Stimulated activated CD4-positive, alpha-beta T cell treated with anti-CD3 and anti-CD28 coated beads, Interleukin-15, amount 100 ng/mL, for 24 hours (primary cell): ENCODE measurements around the gene SMIM35.

Experiments used
- DNase-seq: peaks from one replicate; pipeline ENCODE4 v3.0.0-alpha.2; 2020

The SMIM35 gene

DNA sequence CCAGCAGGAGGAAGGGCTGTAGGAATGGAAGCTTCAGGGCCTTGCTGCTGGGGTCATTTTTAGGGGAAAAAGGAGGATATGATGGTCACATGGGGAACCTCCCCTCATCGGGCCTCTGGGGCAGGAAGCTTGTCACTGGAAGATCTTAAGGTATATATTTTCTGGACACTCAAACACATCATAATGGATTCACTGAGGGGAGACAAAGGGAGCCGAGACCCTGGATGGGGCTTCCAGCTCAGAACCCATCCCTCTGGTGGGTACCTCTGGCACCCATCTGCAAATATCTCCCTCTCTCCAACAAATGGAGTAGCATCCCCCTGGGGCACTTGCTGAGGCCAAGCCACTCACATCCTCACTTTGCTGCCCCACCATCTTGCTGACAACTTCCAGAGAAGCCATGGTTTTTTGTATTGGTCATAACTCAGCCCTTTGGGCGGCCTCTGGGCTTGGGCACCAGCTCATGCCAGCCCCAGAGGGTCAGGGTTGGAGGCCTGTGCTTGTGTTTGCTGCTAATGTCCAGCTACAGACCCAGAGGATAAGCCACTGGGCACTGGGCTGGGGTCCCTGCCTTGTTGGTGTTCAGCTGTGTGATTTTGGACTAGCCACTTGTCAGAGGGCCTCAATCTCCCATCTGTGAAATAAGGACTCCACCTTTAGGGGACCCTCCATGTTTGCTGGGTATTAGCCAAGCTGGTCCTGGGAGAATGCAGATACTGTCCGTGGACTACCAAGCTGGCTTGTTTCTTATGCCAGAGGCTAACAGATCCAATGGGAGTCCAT is 86.5 kb downstream of the SMIM35 start:
- DNase-seq = no peak

DNA sequence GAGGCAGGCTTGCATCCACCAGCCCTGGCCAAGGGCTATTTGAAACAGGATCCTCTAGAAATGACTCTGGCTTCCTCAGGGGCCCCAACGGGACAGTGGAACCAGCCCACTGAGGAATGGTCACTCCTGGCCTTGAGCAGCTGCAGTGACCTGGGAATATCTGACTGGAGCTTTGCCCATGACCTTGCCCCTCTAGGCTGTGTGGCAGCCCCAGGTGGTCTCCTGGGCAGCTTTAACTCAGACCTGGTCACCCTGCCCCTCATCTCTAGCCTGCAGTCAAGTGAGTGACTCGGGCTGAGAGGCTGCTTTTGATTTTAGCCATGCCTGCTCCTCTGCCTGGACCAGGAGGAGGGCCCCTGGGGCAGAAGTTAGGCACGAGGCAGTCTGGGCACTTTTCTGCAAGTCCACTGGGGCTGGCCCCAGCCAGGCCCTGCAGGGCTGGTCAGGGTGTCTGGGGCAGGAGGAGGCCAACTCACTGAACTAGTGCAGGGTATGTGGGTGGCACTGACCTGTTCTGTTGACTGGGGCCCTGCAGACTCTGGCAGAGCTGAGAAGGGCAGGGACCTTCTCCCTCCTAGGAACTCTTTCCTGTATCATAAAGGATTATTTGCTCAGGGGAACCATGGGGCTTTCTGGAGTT is 87.3 kb downstream of the SMIM35 start:
- no peak for DNase-seq

DNA sequence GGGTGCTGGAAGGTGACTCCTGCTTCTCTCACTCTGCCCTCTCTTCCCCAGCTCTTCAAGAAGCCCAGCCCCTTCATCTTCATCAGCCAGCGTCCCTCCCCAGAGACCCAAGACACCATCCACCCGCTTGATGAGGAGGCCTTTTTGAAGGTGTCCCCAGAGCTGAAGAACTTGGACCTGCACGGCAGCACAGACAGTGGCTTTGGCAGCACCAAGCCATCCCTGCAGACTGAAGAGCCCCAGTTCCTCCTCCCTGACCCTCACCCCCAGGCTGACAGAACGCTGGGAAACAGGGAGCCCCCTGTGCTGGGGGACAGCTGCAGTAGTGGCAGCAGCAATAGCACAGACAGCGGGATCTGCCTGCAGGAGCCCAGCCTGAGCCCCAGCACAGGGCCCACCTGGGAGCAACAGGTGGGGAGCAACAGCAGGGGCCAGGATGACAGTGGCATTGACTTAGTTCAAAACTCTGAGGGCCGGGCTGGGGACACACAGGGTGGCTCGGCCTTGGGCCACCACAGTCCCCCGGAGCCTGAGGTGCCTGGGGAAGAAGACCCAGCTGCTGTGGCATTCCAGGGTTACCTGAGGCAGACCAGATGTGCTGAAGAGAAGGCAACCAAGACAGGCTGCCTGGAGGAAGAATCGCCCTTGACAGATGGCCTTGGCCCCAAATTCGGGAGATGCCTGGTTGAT is 88.0 kb downstream of the SMIM35 start:
- no peak for DNase-seq

DNA sequence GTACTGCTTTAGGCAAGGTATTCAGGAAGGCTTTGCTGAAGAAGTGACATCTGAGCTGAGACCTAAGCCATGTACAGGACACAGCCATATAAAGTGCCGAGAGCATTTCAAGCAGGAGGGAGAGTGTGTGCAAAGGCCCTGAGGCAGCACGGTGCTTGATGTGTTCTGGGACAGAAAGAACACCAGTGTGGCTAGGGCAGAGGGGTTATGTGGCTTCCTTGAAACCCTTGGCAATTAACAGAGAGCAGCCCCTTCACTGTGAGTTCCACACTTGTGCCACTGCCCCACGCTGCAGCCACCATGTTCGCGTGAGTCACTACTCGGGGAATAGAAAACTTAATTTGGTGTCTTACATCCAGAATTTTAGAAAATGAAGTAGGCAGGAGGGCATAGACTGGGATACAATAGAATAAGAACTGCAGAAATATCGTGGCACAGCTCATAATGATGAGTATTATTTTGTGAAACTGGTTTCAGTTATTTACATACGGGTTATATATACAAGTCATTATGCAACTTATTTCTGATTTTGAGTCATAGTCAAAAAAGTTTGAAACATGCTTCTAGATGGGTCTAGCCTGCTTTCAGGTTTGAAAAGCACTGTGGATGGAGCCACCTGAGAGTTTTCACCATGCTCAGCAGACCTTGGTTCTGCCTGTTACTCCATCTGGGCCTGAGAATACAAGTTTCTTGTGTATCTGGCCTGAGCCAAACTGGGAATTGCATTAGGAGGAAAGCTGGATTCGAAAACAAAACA is 88.8 kb downstream of the SMIM35 start:
- peak; percentile 51 for DNase-seq

DNA sequence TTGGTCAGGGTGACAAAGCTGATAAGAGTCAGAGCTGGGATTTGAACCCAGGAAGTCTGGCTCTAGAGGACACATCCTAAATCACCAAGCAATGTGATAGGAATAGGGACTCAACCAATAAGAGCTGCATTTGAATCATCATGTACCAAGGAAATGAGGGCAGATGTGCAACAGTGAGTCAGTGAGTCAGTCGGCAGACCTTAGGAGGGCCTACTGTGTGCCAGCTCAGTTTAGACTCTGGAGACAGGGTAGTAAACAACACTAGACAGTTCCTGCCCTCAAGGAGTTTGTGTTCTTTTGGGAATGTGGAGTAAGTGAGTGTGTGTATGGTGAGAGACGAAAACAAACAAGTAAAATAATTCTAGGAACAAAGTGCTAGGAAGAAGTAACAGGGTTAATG is 89.4 kb downstream of the SMIM35 start:
- no peak for DNase-seq

DNA sequence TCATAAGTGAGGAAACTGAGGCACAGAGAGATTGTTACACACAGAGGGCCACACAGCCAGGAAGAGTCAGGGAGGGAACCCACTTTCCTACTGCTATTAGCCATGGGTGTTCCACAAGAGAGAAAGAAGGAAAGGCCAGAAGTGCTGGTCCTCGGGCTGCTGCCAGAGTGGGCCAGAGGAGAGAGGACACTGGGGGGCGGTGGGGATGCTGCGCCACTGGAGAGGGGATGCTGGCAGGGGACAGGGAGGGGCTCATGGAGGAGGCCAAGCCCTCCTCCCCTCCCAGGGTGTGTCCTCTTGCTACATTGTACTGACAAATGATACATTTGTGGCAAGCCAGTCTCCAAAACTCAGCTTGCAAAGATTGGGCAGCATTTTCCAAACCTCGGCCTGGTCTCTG is 90.7 kb downstream of the SMIM35 start:
- DNase-seq = no peak

DNA sequence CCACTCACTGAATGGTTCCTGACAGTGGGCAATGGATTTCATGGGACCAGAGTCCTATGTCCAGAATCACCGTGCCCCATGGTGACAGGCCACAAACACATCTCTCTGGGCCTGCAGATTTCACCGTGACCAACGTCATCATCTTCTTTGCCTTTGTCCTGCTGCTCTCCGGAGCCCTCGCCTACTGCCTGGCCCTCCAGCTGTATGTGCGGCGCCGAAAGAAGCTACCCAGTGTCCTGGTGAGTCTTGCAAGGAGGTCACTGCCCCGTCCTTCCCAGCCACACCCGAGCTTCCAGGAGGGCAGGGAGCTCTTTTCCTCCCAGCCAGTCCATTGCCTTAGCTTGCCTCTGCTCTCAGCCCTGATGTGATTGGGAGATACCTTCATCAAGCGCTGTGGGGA is 91.3 kb downstream of the SMIM35 start:
- no peak for DNase-seq

DNA sequence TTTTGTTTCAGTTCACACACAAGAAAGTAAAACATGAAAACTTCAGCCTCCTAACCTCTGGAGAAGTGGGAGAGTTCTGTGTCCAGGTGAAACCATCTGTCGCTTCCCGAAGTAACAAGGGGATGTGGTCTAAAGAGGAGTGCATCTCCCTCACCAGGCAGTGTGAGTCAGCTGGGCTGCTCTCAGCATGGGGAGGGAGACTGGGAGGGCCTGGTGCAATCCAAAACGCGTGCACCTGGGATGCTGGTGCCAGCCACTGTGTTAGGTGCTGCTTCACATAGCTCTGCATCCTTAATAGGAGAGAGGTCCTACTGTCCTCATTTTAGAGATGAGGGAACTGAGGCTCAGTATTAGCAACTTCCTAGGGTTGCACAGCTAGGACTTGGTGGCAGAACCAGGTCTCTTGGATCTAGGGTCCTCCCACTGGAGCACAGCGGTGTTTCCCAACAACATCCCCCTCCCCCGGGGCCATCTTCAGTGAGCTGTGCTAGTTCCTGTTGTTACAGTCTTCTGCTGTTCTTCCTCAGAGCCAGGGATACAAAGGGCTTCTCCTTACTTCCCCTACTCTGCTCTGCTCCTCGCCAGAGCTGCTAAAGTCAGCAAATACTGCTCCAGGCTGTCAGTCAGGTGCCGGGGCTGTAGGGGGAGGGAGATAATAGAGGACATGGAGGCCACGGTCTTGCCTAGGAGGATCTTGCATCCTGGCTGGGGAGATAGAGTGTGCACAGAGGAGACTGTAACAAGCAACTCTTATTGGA is 92.6 kb downstream of the SMIM35 start:
- DNase-seq = no peak

DNA sequence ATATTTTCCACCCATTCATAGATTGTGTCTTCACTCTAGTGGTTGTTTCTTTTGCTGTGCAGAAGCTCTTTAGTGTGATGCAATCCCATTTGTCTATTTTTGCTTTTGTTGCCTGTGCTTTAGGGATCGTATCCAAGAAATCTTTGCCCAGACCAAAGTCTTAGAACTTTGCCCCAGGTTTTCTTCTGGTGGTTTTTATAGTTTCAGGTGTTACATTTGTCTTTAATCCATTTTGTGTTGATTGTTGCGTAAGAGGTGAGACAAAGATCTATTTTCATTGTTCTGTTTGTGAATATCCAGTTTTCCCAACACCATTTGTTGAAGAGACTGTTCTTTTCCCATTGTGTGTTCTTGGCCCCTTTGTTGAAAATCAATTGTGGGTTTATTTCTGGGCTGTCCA is 94.1 kb downstream of the SMIM35 start:
- no peak for DNase-seq

DNA sequence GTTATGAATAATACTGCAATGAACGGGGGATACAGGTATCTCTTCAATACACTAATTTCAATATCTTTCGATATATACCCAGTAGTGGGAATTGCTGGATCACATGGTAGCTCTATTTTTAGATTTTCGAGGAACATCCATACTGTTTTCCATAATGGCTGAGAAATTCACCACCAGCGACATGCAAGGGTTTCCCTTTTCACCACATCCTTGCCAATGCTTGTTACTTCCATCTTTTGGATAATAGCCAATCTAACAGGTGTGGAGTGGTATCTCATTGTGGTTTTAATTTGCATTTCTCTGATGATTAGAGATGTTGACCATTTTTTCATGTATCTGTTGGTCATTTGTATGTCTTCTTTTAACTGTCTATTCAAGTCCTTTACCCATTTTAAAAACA is 94.6 kb downstream of the SMIM35 start:
- DNase-seq = no peak

DNA sequence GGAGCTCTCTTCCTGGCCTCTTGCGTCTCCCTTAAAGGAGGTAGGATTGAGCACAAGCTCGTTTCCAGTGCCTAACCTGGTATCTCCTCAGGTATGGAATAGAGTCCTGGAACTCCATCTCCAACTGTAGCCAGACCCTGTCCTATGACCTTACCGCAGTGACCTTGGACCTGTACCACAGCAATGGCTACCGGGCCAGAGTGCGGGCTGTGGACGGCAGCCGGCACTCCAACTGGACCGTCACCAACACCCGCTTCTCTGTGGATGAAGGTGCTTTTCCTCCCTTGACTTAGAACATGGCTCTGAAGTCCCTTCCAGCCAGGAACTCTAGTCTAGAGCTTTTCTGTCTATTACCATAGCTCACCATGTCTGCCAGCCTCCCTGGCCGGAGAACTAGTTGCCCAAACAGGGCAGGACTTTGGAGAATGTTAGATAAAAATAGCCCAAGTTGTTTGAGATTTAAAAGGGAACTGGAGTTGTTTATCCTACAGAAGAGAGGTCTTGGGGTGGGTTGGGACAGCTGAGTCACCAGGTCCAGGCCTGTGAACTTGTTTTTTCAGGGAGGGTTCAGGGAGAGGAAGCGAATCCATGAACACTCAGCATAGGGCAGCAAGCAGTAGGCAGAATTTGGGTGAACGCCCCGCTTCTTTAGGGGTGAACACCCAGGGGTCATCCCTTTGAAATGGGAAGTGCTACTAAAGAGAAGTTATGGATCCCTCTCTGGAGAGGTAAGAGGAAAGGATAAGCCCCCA is 97.2 kb downstream of the SMIM35 start:
- no peak for DNase-seq

DNA sequence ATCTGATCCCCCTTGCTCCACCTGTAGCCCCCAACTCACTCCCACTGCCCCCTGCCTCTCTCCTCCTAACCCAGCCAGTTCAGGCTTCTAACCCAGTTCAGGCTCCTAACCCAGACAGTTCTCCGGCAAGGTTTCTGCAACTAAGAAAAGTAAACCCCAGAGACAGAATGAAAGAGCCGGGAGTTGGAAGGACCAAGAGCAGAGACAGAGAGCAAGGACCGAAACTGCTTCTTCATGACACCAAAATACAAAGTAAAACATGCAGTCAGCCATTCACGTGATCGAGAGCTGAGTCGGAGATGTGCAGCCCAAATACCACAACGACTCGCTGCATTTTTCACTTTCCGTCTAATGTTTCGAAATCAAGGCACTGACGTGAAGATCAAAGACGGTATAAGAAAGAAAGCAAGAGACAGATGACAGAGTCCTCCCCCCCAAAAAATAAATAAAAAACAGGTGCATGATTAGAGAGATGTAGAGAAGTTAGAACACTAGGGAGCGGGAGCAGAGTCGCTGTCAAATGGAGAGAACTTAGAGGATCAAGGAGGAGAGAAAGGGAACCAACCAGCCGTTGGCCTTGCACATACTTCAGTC is 99.7 kb downstream of the SMIM35 start:
- peak; percentile 80 for DNase-seq

DNA sequence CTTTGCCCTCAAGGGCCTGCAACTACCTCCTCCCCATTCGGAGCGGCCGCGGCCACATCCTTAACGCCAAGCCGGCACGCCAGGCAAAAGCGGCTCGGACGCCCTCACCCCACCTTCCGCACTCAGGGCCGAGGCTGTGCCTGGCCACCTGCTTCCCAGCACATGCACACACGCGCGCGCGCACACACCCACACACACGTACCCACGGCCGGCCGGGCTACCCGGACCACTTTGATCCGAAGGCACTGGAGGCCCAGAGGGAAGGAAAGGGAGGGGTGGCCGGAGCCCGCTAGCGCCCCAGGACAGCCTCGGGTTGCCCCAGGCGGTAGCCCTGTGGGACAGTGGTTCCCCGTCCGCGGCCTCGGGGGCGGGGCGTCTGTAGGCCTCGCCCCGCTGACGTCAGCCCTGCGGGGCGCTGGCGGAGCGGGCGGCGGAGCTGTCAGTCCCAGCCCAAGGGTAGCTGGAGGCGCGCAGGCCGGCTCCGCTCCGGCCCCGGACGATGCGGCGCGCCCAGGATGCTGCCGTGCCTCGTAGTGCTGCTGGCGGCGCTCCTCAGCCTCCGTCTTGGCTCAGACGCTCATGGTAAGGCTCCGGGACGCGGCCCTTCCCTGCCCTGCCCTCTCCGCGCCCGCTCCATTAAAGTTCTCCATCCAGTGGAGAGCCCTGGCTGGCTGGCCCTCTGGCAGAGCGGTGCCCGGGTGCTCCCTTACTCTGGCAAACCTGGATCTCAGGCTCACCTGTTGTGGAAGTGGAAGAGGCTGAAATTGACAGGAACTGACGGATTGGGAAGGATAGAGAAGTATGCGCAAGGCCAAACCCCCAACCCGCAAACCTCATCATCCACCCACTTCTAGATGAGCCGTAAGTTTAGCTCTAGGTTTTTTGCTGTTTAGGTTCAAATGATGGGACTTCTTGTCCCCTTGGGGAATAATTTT is 100.5 kb downstream of the SMIM35 start, which contains the start of gene IL10RA:
IL10RA (plus strand) TSS at position 442 of the 935 bp plus-strand sequence; CDS start at position 516, 74 bp downstream.
- peak; percentile 88 for DNase-seq

DNA sequence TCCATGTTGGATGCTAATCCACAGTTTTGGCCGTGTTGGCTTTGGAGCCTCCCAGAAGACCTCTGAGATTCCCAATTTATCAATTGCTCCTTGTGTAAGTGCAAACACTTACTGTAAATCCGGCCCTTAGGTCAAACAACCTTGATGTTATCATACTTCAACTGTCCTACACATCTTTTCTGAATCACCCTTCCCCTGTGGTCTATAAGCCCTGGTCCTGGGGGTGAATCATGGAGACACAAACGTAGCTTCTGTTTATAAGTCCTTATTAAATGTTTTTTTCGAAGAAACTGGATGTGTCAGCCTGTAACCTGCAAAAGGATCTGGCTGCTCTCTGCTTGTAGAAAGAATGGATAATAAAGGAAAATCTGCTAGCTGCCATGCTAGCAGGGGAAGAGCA is 102.3 kb downstream of the SMIM35 start:
- DNase-seq = no peak

DNA sequence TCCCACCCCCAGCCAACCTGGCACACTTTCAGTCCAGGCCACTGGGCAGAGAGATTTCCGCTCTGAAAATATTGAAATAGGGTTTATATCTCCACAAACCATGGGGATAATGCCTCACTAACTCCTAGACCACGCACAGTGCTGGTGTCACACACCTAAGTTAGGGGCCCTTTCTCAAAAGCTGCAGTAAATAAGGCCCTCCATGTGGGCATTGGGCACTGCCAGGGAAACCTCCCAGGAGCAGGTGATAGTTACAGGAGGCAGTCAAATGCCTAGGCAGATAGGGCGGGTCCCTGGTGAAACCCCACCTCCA is 103.6 kb downstream of the SMIM35 start:
- DNase-seq = no peak

DNA sequence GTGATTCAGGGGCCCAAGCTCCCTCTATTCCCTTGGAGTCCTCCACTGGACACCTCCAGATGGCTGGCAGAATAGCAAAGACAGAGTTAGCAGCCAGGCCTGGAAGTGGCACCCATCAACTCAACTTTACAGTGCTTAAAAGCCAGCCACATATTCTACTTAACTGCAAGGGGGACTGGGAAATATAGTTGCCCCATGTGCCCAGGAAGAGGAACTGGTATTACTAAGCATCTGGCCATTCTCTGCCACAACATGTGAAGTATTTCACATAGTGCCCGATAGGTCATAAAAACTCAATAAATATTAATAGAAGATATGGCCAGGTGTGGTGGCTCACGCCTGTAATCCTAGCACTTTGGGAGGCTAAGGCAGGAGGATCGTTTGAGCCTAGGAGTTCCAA is 106.0 kb downstream of the SMIM35 start:
- DNase-seq = no peak

DNA sequence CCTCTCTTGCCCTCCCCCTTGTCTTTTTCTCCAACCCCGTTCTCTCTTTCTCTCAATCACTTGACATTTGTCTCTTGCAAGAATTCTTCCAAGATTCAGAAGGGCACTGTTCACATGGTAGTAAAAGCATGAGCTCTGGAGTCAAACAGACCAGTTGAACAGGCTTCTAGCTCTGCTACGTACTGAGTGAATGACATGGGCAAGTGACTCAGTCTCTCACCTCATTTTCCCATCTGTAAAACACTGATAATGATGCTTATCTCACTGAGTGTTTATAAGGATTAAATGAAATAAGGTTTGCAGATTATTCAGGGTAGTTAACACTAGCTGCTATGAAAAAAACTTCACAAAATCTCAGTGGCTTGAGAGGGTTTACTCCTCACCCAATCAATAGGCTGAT is 106.5 kb downstream of the SMIM35 start:
- no peak for DNase-seq

DNA sequence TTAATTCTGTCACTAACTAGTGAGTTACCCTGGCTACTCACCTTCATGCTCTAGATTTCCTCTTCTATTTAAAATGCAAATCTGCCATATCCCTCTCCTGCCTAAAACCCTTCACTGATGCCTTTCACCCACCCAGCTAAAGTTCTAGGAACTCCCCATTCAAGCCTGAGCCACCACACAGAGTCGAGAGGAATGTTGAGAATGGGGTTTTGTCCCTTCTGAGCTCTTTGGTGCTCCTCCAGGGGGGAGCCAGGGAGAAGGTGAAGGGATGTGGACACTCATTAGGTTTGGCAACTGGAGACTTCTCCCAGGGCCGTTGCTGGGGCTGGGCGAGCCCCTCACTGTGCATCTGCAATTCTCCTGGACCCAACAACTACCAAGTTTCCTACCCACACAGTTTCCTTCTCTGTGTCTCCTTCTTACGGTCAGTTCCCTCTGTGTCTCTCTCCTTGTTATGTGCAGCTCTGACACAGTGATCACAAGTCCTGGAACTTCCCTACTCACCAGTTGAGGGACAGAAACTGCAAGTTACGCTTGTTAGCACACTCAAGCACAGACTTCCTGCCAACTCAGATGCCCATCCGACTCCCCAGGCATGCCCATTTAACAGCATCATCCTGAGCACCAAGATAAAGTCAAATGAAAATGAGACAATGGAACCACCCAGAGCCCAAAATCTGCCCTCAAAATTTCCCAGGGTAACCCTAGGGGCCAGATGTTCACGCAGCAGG is 107.1 kb downstream of the SMIM35 start:
- no peak for DNase-seq

DNA sequence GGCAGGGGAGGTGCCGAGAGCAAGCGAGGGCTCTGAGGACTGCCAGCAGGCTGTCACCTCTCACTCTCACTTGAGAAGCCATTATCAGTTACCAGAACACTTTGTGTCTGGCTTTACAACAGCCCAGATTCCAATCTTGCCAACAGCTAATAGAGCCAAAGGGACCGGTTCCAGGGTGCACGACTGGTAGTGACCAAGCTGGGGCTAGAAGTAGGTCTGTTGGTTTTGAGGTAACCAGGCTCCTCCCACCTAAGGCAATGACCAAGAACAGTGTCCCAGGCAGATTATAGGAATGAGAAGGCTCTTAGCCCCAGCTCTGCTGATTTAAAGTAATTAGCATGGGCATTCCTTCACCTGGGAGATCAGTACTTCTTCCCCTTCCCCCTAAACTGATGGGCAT is 107.8 kb downstream of the SMIM35 start:
- DNase-seq = no peak
